C1 segment of cervical spinal cord (tissue), 14 donors: Measurements from ENCODE around the gene TMEM30A.

Experiments
- DNase-seq, 14 donors: peaks; one replicate each; lab custom pipeline; 2025; lab: John Stamatoyannopoulos, UW

TMEM30A gene

GRCh38 chr6:75284632-75285282 lies at the start of gene TMEM30A:
TSS of gene TMEM30A (minus strand) at chr6:75284792. CDS start at chr6:75284638, 154 bp downstream.
- peak; percentile 74 to 100 (median 96) for DNase-seq

DNA sequence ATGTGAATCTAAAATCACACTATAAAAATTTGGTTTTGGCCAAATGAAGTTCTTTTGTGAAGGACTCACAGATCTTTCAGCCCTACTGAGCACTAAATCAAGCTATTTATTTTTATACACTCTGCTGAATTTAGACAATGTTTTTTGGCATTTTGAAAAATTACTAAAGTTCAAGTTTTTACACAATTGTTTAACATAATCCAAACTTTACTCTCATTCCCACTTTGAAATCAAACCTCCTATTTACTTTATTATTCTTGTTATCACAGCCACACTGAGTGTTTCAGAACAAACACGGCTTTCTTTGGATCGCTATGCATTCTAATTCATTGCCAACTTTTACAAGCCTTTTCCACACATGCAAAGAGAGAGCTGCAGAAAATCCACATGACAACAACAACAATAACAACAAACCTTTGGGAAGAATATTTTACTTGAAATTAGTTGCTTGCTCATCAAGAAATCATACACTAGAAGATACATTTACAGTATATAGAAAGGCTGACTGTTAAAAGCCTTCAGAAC lies 49.1 kb upstream of the TMEM30A start:
- no peak for DNase-seq

- DNase-seq: no peak
These were observed 46.6 kb upstream of the TMEM30A start for GRCh38 chr6:75331151-75331550.

DNA sequence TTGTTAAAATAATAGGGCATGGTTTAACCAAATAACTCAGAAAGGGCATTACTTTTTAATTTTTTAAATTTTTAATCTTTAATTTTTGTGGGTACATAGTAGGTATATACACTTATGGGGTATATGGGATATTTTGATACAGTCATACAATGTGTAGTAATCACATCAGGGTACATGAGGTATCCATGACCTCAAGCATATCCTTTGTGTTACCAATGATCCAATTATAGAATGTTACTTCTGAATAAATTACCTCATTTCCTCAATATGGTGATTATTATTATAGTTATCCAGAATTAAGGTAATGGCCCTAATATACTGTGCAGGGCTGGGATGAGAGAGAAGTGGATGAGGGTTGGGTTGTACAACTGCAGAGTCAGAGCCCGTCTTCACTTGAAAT lies 45.1 kb upstream of the TMEM30A start:
- no peak for DNase-seq

GRCh38 chr6:75327807-75328206 lies 43.2 kb upstream of the TMEM30A start:
- no peak for DNase-seq

GRCh38 chr6:75326557-75327258 lies 42.1 kb upstream of the TMEM30A start:
- DNase-seq: no peak

DNA sequence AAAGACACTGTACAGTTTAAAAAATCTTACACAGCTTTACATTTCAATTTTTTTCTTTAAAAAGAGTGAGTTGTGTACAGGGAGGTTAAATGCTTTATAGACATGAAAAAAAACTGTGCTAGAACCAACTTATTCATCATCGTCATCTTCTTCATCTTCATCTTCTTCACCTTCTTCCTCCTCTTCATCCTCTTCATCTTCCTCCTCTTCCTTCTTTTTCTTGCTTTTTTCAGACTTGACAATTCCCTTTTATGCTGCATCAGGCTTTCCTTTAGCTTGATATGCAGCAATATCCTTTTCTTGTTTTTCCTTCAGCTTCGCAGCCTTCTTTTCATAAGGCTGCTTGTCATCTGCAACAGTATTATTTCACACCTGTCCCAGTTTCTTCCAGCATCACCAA lies 34.3 kb upstream of the TMEM30A start:
- DNase-seq: no peak

DNA sequence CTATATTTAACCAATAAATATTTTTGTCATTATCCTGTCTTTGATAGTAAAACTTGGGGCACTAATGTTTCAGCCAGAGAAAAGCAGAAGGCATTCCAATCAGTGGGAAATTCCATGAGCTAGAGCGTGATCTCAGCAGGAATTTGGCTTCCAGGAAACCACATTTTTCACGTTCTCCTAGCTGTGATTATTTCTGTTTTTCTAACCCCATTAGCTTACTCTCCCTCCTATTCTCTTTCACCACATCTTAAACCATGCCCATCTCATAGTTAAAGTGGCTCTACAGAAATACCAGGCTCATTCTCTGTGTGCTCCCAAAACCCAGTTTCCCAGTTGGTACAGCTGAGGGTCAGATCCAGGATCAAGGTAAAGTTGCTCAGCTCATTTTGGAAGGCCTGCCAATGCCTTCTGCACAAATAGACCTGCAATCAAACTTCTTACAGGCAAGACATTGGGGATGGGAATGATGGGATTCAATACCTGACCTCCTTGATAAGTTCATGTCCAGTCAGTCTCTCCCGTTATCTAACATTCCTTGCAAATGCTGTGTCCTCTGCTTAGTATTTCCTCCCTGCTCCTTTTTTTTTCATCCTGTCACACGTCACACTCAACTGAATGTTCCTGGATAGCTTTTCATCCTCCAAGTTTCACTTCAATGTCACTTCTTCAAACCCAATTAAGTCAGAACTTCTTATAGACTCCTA lies 33.1 kb upstream of the TMEM30A start:
- DNase-seq: no peak

GRCh38 chr6:75315978-75316377 lies 31.4 kb upstream of the TMEM30A start:
- no peak for DNase-seq

GRCh38 chr6:75308250-75308988 lies 23.8 kb upstream of the TMEM30A start:
- no peak for DNase-seq

DNA sequence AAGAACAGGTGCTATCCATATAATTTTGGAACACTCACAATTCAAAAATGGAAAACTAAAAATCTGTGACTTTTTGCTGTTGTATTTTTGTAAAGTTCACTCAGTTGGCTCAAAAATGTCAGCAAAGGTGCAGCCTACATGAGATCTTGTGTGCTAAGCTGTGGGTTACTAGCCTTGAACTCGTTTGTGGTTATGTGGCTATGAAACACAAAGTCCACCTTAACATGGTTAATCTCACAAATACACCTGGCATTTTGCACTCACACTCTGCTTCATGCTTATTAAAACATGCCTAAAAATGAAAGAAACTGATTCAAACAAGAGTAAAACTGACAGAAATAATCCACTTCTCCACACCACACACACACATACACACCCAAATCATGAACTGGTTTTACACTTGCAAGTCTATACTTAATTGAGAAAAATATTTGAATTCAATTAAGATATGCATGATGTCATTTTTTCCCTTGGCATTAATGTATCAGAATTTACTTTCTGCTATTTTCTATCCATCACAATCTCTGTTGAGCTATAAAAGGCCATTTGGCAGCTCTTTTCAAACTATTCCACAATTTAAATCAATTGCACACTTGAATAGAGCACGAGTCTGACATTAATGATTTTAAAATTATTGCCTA lies 22.9 kb upstream of the TMEM30A start:
- no peak for DNase-seq

GRCh38 chr6:75306064-75306463 lies 21.5 kb upstream of the TMEM30A start:
- DNase-seq: no peak

DNA sequence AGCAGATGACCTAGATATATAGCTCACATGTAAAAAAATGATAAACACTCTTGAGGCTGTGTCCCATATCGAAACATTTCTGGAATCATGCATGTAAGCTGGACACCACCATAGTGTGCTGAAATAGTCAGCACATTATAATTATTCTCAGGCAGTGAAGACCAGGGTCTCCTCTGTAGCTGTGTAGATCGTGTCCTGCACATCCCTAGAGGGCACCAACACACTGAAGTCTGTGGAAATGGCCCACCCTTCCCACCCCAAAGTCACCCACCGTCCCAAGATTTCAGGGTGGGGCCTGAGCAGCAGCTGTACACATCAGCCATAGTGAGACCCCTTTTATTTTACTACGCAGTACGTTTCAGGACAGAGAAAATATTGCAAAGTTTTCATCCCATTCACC lies 21.0 kb upstream of the TMEM30A start:
- DNase-seq: no peak

- DNase-seq: no peak
These were observed 17.7 kb upstream of the TMEM30A start for GRCh38 chr6:75302280-75302679.

- no peak for DNase-seq
These were observed 16.9 kb upstream of the TMEM30A start for GRCh38 chr6:75301537-75301936.

DNA sequence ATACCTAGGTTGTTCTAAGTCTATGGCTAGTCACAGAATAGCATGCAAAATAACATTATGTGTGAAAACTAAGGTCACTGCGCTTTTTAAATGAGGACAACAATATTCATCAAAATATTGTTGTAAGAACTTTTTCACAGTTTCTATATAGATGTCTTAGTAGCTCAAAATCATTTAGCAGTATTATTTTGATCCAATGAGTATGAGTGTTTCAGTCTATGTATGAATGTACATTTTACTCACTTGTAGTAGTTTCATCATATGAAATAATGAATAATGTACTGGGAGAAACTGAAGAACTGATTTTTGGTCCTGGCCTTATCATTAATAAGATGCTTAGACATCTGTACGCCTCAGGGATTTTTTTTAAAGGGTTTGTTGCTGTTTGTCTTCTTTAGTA lies 16.5 kb upstream of the TMEM30A start:
- DNase-seq: no peak

DNA sequence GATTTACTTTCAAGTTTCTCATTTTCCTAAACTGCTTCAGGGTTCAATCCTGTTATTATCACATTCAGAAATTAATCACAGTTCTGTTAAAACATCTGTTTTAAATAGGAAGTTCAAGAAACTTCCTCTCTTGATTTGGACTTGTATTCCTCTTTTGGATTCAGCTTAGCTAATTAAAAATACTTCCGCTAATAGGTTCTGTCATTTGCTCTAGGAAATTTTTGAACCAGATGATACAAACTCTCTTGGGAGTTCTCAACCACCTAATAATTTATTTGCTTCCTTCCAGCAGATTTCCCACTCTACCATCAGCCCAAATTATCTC lies 15.9 kb upstream of the TMEM30A start:
- DNase-seq: no peak

DNA sequence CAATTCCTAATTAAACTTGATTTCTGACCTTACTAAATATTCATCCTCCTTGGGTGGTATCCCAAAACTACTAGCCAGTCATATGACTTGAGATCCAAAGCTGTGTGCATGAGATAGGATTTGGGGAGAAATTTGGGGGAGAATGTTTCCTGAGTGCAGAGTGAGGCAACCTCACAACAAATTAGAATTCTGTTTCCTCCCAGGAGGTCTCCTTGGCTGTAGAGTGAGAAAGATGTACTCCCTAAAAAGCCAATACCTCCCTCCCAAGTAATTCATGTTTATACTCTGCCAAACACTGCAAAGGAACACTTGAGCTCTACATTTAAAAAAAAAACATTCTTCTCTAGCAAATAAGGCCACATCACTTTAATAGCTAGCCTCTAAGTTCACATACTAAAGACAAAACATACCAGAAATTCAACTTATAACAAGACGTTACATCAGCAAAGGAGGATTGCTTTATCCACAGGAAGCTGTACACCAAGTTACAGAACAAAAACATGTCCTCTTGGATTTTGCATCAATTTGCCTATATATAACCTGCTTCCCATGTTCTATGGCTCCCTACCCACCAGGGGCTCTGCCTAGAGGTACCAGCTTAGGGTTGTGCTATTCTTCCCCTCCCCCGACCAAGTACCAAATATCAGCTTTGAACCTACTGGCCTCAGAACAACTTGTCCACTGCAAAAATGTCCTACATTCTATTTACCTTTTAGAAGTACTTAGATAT lies 15.4 kb upstream of the TMEM30A start:
- DNase-seq: no peak

DNA sequence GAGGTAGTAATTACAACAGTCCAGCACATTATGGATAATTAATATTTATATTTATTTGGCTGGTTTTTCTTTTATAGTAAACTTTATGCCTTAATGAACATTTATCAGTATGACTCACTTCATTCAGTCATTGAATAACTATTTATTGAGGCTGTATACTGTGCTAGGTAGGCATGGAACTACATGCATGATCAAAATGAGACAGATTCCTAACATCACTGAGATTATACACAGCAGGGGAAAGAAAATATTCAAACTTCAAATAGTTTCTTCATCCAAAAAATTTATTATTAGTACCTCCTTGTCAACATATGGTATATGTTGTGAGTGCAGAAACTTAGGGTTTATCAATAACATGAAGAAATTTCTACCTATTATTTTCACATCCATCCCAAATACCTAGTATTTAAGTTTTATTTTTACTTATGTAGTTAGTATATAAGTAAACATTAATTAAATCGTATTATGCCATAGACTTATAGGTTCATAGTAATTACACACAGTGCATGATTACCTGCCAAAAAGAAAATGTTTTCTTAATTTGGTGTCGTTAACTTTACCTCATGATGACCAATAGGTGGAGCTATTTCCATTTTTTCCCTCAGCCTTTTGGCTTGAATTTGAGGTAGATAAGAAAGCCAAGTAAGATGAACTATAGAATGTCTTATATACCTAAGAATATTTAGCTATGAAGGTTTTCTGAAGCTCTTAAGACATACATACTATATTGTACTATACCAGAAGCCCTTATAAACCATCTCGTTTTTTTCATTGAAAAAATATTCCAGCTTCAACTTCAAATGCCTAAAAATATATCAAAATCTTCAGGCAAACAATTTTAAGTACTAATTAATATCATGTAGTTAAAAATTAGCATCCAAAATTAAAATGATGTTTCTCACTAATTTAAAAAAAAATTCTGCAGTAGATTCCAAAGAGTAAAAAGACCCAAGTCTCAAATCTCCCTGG lies 12.5 kb upstream of the TMEM30A start:
- DNase-seq: peak in 1 of 14 donors; percentile 24

GRCh38 chr6:75292555-75292954 lies 8.0 kb upstream of the TMEM30A start:
- no peak for DNase-seq
